Stimulated activated CD8-positive, alpha-beta memory T cell treated with anti-CD3 and anti-CD28 coated beads, Interleukin-7, amount 100 ng/mL, for 1 hour (primary cell): Measurements from ENCODE around the gene MOB3C.

ENCODE experiments used
- DNase-seq, 2 donors: peaks; one replicate each; pipeline ENCODE4 v3.0.0-alpha.2; 2020; ENCODE audit warnings: low read depth in 2 of 2

The MOB3C gene

DNA sequence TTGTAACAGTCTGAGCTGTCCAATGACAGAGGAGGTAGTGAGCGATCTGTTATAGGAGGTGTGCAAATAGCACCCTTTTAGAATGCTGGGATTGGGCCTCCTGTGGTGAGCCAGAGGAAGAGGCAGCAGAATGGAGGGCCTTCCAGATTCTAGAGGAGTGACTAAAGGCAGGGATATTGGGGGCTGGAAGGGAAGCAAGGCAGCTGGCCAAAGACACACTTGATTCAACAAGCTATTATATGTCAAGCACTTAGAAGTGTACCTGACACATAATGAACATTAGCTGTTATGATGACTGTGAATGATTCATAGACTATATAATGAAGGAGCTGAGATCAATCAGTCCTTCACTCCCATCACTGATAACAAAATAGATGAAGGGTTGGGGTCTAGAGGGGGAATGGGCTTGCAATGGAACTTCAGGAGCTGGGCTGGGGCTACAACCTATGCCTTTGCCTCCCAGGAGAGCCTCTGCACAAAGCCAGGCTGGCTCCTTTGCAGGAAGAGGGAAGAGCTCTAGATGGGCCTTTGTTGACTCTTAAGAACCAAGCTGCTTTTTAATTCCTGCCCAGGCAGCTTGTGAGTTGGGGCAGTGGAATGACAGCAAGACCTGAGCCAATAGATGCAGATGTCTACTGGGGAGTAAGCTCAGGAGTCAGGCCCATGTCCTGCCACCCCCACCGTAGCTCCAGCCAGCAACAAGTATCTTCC is 10.2 kb downstream of the MOB3C start:
- DNase-seq: no peak

DNA sequence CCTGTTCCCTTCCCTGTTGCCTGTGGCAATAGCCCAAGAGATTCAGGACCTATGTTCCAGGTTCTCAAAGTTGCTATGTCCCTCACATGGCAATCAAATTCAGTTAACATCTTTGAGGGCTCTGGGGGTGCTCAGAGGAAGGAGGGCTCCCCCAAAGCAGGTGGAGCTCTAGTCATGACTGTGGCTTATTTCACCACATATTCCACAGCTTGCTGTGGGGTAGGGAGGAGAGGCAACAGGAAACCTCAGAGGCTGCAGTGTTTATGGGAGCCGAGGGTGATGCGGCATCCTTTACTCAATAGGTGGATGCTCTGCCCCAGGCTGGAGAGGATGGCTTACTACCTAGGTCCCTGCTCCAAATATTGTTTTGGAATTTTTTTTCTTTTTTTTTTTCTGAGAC is 11.4 kb downstream of the MOB3C start:
- DNase-seq: no peak

GRCh38 chr1:46603858-46604549 is 12.6 kb downstream of the MOB3C start, which contains the start of gene MKNK1:
MKNK1 (minus strand) TSS chr1:46604268; CDS start chr1:46583327, 20,941 bp downstream.
- peak; percentile 93 to 97 for DNase-seq

DNA sequence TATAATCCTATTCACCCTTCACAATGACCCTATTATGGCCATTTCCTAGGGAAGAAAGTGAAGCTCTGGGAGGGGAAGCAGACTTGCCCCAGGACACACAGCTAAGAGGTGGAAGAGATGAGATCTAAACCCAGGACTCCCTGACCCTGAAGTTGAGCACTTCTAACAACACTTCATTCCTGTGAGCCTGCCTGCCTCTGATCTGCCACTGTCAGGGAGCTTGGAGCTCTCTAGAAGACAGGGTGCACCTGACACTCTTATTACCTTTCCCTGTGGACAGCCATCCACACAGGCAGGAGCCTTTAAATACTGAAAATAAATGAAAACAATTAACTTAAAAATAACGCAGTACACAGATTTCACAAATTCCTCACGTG is 13.1 kb downstream of the MOB3C start:
- DNase-seq: no peak

- DNase-seq: no peak
These were observed 15.2 kb downstream of the MOB3C start for GRCh38 chr1:46601257-46602007.

DNA sequence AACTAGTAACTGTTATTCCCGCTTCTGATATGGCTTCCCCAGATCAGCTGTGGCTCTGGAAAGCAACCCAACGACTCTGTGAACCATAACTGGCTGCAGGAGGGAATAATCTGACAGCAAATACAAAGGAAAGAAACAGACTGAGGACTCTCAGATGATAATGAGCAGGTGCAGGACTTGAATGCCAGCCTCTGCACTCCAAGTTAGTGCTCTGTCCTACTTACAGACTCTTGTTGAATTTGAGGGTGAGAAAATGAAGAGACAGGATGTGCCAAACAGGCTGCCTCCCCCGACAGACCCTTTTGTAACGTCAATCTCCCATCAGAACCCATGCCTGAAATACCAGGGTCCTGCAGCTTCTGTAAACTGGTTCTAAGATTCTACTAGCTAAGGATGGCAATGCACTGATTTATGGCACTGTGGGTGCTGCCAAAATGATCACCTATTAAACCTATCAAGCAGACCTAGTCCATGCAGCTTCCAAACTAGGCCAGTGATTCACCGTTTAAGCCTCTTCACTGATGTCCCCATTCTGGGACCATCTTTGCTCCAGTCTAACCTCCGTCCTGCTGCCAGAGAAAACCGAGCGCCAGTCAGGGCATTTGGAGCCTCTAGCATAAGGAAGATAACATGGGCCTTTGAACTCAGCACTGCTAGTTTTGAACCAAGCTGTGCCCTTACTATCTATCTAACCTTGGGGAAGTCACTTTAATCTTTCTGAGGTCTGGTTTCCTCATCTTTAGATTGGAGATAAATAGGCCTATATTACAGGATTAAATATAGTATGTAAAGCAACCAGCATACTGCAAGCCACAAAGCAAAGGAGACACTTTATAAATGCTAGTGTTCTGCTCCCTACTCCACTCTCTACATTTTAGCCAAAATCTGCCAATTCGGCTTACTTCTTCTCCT is 17.3 kb downstream of the MOB3C start:
- DNase-seq: no peak

GRCh38 chr1:46596846-46597245 is 19.8 kb downstream of the MOB3C start:
- no peak for DNase-seq

DNA sequence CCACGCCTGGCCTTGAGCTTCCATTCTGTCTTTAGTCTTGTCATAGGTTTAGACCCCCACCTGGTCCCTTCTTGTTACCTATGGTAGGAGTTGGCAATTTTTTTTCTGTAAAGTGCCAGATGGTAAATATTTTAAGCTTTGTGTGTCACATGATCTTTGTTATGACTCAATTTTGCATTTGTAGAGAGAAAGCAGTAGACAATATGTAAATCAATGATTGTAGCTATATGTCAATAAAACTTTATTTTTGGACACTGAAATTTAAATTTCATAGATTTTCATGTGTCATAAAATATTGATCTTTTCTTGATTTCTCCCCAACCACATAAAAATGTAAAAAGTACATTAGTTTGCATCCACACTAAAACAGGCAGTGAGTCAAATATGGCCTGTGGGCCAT is 20.6 kb downstream of the MOB3C start:
- no peak for DNase-seq

GRCh38 chr1:46595127-46595526 is 21.5 kb downstream of the MOB3C start:
- no peak for DNase-seq

DNA sequence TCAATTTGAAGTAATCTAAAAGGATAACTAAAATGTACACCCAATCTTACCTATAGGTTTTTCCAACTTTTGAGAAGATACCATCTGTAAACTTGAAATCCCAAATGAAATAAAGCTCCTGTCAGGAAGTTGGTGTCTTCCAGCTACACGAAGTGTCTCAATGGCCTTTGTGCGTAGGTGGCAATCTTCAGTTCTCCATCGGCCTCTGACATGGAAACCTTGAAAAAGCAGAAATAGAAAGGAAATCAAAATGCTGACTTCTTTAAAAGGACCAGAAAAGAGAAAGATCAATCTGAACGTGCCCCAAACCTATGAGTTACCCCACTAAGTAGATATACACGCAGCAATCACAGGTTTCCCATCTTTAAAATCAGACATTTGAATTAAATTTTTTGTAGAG is 22.5 kb downstream of the MOB3C start:
- DNase-seq: no peak

GRCh38 chr1:46592823-46593222 is 23.8 kb downstream of the MOB3C start:
- no peak for DNase-seq

DNA sequence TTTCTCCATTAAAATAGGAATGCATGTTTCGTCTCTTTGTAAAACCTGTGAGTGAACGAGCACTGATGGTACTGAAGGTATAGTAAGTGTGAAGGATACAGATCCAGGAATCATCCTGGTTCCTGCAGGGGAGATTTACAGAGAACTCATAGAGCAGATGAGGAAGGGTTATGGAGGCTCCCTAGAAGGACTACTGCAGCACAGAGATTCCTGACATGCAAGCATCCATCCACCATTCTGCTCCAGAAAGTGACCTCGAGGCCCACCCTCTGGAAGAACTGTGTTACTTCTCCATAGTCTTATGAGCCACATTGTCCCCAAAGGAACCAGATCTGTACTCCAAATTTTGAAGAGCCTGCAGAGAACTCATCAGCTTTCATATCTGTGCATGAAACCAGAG is 27.1 kb downstream of the MOB3C start:
- no peak for DNase-seq

- DNase-seq: no peak
These were observed 29.5 kb downstream of the MOB3C start for GRCh38 chr1:46587069-46587468.

DNA sequence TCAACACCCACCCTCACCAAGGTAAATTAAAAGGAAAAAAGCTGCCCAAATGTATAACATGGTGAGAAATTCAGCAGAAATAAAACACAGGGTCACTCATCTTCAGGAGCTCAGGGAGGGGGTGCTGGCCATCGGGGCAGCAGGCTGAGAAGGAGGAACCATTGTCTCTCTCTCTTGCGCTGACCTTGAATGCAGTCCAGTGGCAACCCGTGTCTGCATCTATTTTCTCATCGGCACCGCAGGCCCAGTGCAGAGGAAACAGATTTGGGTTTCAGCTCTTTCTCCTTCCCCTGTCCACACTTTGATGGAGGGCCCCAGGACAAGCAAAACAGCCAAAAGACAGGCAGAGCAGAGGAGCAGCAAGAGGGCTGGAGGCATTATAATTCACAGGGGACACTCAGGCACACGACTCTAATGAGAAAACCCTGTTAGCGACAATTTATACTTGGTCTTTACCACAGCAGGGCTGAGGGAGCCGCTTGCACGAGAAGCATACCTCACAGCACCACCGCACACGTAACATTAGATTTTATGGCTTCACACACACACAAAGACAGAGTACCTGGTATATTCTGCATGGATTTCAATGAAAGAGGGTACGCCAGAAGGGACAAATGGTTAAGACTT is 31.2 kb downstream of the MOB3C start:
- DNase-seq: no peak

GRCh38 chr1:46583494-46583893 is 33.1 kb downstream of the MOB3C start:
- DNase-seq: no peak

DNA sequence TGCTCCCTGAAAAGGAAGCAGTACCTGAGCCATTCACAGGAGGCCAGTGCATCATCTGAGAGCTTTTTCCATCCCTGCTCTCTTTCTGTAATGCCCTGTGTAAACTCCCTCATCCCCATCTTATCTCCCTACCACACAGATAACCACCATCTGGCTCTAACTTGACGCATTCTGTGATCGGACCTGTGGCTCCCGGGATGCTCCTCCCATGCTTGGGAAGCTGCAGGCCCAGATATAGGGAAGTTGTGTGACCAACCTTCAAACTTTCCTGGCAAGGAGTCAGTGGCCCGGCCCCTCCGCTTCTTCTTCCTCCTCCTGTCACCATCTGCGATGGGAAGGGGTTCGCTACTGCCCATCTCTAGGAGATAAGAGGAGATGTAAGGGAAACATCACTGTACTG is 33.6 kb downstream of the MOB3C start:
- DNase-seq: no peak

GRCh38 chr1:46581681-46582455 is 34.7 kb downstream of the MOB3C start:
- no peak for DNase-seq

DNA sequence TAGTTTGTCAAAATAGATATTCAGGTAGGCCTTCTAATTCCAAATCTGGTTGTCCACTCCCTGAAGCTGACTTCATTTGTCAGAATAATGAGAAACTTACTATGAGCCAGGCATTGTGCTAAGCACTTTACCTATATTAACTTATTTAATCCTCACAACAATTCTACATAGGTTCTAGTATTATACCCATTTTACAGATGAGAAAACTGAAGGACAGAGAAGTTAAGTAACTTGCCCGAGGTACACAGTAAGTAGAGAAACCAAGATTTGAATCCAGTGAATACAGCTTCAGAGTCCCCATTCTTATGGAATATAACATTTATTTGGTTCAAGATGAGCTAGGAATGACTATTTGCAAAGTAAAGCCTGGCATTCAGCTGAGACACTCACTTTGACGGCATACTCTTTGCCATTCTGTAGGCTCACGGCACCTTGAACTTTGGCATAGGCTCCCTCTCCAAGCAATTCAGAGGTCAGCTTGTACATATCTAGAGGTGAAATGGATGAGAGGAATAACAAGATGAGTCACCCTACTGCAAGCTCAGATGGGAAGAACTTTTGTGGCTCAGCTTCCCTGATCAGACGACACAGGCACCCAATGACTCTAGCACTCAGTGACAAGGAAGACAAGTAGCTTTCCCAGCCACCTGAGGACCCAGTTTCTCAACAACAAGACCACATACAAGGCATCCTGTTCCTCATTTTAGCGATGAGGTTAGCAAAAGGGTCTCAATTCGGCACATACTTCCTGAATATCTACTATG is 36.3 kb downstream of the MOB3C start:
- no peak for DNase-seq

GRCh38 chr1:46577671-46578070 is 38.9 kb downstream of the MOB3C start:
- no peak for DNase-seq

DNA sequence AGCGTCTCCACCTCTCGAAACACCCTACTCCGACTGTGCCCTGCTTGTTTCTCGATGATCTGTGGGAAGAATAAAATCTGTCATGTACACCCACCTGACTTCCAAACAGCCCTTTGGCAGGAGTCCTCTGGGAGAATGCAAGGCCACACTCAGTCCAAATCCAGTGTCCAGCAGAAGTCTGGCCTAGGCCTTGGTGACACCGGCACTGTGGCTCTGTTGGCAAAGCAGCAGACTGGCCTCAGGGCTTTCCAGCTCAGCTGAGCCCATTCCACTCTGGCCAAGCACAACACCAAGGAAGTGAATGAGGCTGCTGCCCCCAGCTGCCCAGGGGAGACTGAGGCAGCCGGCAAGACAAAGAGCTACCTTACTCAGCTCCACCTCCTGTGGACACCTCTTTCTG is 40.0 kb downstream of the MOB3C start:
- no peak for DNase-seq
